Suprapubic skin (tissue), 4 donors: ENCODE measurements around the gene DRD4.

ENCODE experiments used
- POLR2A ChIP-seq, 2 donors: fragments of 450-650 bp; IDR thresholded peaks; one replicate each; pipeline ENCODE4 v1.6.1; 2017; ENCODE audit warnings: antibody characterized with exemption in 2 of 2, mild to moderate bottlenecking in 2 of 2, moderate library complexity in 2 of 2
- POLR2AphosphoS5 ChIP-seq, 3 donors: sonication (generic); formaldehyde crosslinking; IDR thresholded peaks; one replicate each; pipeline ENCODE4 v1.6.1; 2017; ENCODE audit warnings: antibody characterized with exemption in 3 of 3
- TF ChIP-seq, protein P1 (sequence below), 2 donors: fragments of 200-600 bp in 1 of 2; fragments of 450-650 bp in 1 of 2; sonication (generic) in 1 of 2; IDR thresholded peaks; one replicate each; pipeline ENCODE4 v1.5.1; 2016 to 2019; ENCODE audit warnings: antibody characterized with exemption in 2 of 2, mild to moderate bottlenecking in 1 of 2, moderate library complexity in 1 of 2

DNA sequence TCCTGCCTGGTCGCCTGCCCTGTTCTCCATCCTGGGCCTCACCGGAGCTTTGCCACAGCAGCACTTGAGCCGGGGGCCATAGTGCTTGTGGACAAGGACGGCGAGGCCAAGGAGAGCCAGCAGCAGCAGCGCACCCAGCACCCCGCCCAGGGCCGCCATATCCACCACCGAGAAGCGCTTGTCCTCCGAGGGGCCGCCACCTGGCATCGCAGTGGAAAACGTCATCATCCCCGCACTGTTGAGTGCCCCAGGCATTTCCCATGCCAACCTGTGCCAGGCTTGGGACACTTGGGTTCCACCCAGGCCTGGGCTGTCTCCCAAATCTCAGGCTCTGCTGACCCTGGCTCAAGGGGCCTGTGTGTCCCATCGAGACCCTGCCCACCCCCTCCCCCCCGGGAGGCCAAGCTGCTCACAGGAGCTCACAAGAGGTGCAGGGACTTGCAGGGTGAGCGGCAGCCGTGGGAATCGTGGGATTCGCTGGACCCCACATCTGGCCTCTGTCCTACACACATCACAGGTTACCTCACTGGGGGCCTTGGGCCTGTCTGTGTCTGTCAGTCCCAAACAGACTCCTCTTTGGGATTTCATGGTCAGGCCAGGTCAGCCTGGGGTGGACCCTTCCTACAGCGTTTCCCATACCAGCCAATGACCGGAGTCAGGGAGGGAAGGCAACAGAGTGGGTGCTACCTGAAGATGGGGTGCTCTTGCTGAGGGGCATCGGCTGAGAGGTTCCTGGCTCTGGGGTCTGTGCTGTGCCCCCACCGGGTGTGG is 19.0 kb upstream of the DRD4 start:
- TF ChIP-seq POLR2A (IDR thresholded peaks at IDR 0.05), result no peak
- no peak for TF ChIP-seq POLR2AphosphoS5 (IDR thresholded peaks at IDR 0.05)
- TF ChIP-seq, protein P1, sequence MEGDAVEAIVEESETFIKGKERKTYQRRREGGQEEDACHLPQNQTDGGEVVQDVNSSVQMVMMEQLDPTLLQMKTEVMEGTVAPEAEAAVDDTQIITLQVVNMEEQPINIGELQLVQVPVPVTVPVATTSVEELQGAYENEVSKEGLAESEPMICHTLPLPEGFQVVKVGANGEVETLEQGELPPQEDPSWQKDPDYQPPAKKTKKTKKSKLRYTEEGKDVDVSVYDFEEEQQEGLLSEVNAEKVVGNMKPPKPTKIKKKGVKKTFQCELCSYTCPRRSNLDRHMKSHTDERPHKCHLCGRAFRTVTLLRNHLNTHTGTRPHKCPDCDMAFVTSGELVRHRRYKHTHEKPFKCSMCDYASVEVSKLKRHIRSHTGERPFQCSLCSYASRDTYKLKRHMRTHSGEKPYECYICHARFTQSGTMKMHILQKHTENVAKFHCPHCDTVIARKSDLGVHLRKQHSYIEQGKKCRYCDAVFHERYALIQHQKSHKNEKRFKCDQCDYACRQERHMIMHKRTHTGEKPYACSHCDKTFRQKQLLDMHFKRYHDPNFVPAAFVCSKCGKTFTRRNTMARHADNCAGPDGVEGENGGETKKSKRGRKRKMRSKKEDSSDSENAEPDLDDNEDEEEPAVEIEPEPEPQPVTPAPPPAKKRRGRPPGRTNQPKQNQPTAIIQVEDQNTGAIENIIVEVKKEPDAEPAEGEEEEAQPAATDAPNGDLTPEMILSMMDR (IDR thresholded peaks at IDR 0.05), result no peak
